Ishikawa (cell line): Measurements from ENCODE around the gene MED13L.

Source experiments
- CEBPB ChIP-seq: IDR thresholded peaks from 2 replicates; pipeline ENCODE4 v1.6.1; 2012
- CREB1 ChIP-seq: IDR thresholded peaks from 2 replicates; pipeline ENCODE4 v1.6.1; 2012; ENCODE audit warnings: low read depth
- EGR1 ChIP-seq: IDR thresholded peaks from 2 replicates; pipeline ENCODE4 v1.6.1; 2012
- EP300 ChIP-seq: IDR thresholded peaks from 2 replicates; pipeline ENCODE4 v1.6.1; 2012; ENCODE audit warnings: borderline replicate concordance
- NFIC ChIP-seq: IDR thresholded peaks from 2 replicates; pipeline ENCODE4 v1.6.1; 2012
- RAD21 ChIP-seq: IDR thresholded peaks from 2 replicates; pipeline ENCODE4 v1.6.1; 2012; ENCODE audit warnings: low read depth
- REST ChIP-seq: IDR thresholded peaks from 2 replicates; pipeline ENCODE4 v1.6.1; 2012; ENCODE audit warnings: low read depth, mild to moderate bottlenecking
- TEAD4 ChIP-seq: IDR thresholded peaks from 2 replicates; pipeline ENCODE4 v1.6.1; 2012
- YY1 ChIP-seq: IDR thresholded peaks from 2 replicates; pipeline ENCODE4 v1.6.1; 2012; ENCODE audit warnings: low read depth
- TF ChIP-seq, protein P1 (sequence below): IDR thresholded peaks from 2 replicates; pipeline ENCODE4 v1.6.1; 2012

GRCh38 chr12:116244001-116244400 is 33.5 kb downstream of the MED13L start:
- TF ChIP-seq CEBPB (no peak), REST (no peak), YY1 (no peak), NFIC (no peak), EP300 (no peak), RAD21 (no peak), TEAD4 (no peak), EGR1 (no peak), CREB1 (no peak)
- TF ChIP-seq, protein P1, sequence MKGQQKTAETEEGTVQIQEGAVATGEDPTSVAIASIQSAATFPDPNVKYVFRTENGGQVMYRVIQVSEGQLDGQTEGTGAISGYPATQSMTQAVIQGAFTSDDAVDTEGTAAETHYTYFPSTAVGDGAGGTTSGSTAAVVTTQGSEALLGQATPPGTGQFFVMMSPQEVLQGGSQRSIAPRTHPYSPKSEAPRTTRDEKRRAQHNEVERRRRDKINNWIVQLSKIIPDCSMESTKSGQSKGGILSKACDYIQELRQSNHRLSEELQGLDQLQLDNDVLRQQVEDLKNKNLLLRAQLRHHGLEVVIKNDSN: no peak
